Activated naive CD4-positive, alpha-beta T cell treated with anti-CD3 and anti-CD28 coated beads, Interleukin-2, amount 50 U/mL, for 24 hours (primary cell): Measurements from ENCODE around the gene PRRG4.
"Not testable (repeated sequence)": the region's sequence is repeated elsewhere in the genome, so short reads cannot be mapped to it uniquely, and the experiment has no call there.

Experiments
- H3K27ac Mint-ChIP-seq: one replicate; pipeline ENCODE4 v1.8.0; 2021; ENCODE audit warnings: mild to moderate bottlenecking, mixed read lengths
- H3K27me3 Mint-ChIP-seq: one replicate; pipeline ENCODE4 v1.8.0; 2021; ENCODE audit warnings: mixed read lengths
- H3K36me3 Mint-ChIP-seq: one replicate; pipeline ENCODE4 v1.8.0; 2021; ENCODE audit warnings: mixed read lengths
- H3K4me1 Mint-ChIP-seq: one replicate; pipeline ENCODE4 v1.8.0; 2021; ENCODE audit warnings: mixed read lengths
- H3K4me3 Mint-ChIP-seq: one replicate; pipeline ENCODE4 v1.8.0; 2021; ENCODE audit warnings: mild to moderate bottlenecking, mixed read lengths
- H3K9me3 Mint-ChIP-seq: one replicate; pipeline ENCODE4 v1.8.0; 2021; ENCODE audit warnings: mixed read lengths

Gene PRRG4

GRCh38 chr11:32829680-32830412, at the start of gene PRRG4:
Gene PRRG4, plus strand, starts transcription at chr11:32829927. Its CDS starts 603 bp downstream, at chr11:32830530.
- H3K4me1 Mint-ChIP-seq: peaks cover 11% of the 10 kb centered on the region
- peak within 1 kb of the TSS; percentile 88 for H3K4me3 Mint-ChIP-seq
- peak within 1 kb of the TSS; percentile 70 for H3K27ac Mint-ChIP-seq
- no peaks in the 10 kb centered on the region for H3K36me3 Mint-ChIP-seq
- H3K27me3 Mint-ChIP-seq: peaks cover 24% of the 10 kb centered on the region
- H3K9me3 Mint-ChIP-seq: no peaks in the 10 kb centered on the region

GRCh38 chr11:32780839-32781238, 48.9 kb upstream of the PRRG4 start:
- H3K36me3 Mint-ChIP-seq, H3K4me1 Mint-ChIP-seq, H3K9me3 Mint-ChIP-seq, H3K4me3 Mint-ChIP-seq, H3K27ac Mint-ChIP-seq, H3K27me3 Mint-ChIP-seq: not testable (repeated sequence)

- Mint-ChIP-seq H3K4me1 (no peaks in the 10 kb centered on the region), H3K9me3 (no peaks in the 10 kb centered on the region), H3K27me3 (no peaks in the 10 kb centered on the region), H3K36me3 (no peaks in the 10 kb centered on the region), H3K4me3 (no peak overlapping the region), H3K27ac (no peak overlapping the region)
Measured at GRCh38 chr11:32781721-32782120, 48.0 kb upstream of the PRRG4 start.

GRCh38 chr11:32785262-32785661, 44.5 kb upstream of the PRRG4 start:
- Mint-ChIP-seq H3K36me3 (no peaks in the 10 kb centered on the region), H3K27me3 (peaks cover 4% of the 10 kb centered on the region), H3K4me3 (no peak overlapping the region), H3K27ac (no peak overlapping the region), H3K9me3 (no peaks in the 10 kb centered on the region), H3K4me1 (no peaks in the 10 kb centered on the region)

- H3K27ac Mint-ChIP-seq: no peak overlapping the region
- H3K36me3 Mint-ChIP-seq: no peaks in the 10 kb centered on the region
- peaks cover 4% of the 10 kb centered on the region for H3K27me3 Mint-ChIP-seq
- no peak overlapping the region for H3K4me3 Mint-ChIP-seq
- no peaks in the 10 kb centered on the region for H3K9me3 Mint-ChIP-seq
- no peaks in the 10 kb centered on the region for H3K4me1 Mint-ChIP-seq
Measured at GRCh38 chr11:32786811-32787210, 42.9 kb upstream of the PRRG4 start.

- Mint-ChIP-seq H3K27me3 (peaks cover 4% of the 10 kb centered on the region), H3K4me1 (peaks cover 8% of the 10 kb centered on the region), H3K9me3 (no peaks in the 10 kb centered on the region), H3K36me3 (no peaks in the 10 kb centered on the region), H3K27ac (no peak overlapping the region), H3K4me3 (no peak overlapping the region)
Measured at GRCh38 chr11:32790916-32791315, 38.8 kb upstream of the PRRG4 start.

GRCh38 chr11:32792111-32792947, 37.4 kb upstream of the PRRG4 start:
- Mint-ChIP-seq H3K27ac (no peak overlapping the region), H3K36me3 (no peaks in the 10 kb centered on the region), H3K9me3 (no peaks in the 10 kb centered on the region), H3K4me3 (no peak overlapping the region), H3K27me3 (peaks cover 4% of the 10 kb centered on the region), H3K4me1 (peaks cover 8% of the 10 kb centered on the region)

GRCh38 chr11:32792948-32793475, 36.7 kb upstream of the PRRG4 start:
- Mint-ChIP-seq H3K4me1 (peaks cover 8% of the 10 kb centered on the region), H3K9me3 (no peaks in the 10 kb centered on the region), H3K27me3 (peaks cover 2% of the 10 kb centered on the region), H3K27ac (no peak overlapping the region), H3K36me3 (no peaks in the 10 kb centered on the region), H3K4me3 (peak overlapping the region; percentile 64)

- Mint-ChIP-seq H3K4me3 (no peak within 1 kb of the TSS), H3K27me3 (no peaks in the 10 kb centered on the region), H3K4me1 (peaks cover 8% of the 10 kb centered on the region), H3K27ac (no peak within 1 kb of the TSS), H3K9me3 (no peaks in the 10 kb centered on the region), H3K36me3 (no peaks in the 10 kb centered on the region)
Measured at GRCh38 chr11:32794439-32794838, 35.3 kb upstream of the PRRG4 start, which contains the start of gene CCDC73. Gene CCDC73, minus strand, starts transcription at chr11:32794662. Its CDS starts 34,419 bp downstream, at chr11:32760243.

- Mint-ChIP-seq H3K36me3 (no peaks in the 10 kb centered on the region), H3K27ac (no peak overlapping the region), H3K27me3 (no peaks in the 10 kb centered on the region), H3K4me1 (peaks cover 8% of the 10 kb centered on the region), H3K4me3 (no peak overlapping the region), H3K9me3 (no peaks in the 10 kb centered on the region)
Measured at GRCh38 chr11:32796425-32796824, 33.3 kb upstream of the PRRG4 start.

GRCh38 chr11:32809313-32809712, 20.4 kb upstream of the PRRG4 start:
- Mint-ChIP-seq H3K4me3 (no peak overlapping the region), H3K27me3 (peaks cover 1% of the 10 kb centered on the region), H3K36me3 (no peaks in the 10 kb centered on the region), H3K9me3 (no peaks in the 10 kb centered on the region), H3K27ac (no peak overlapping the region), H3K4me1 (no peaks in the 10 kb centered on the region)

GRCh38 chr11:32817181-32817851, 12.4 kb upstream of the PRRG4 start:
- no peaks in the 10 kb centered on the region for H3K9me3 Mint-ChIP-seq
- no peak overlapping the region for H3K4me3 Mint-ChIP-seq
- H3K36me3 Mint-ChIP-seq: no peaks in the 10 kb centered on the region
- no peaks in the 10 kb centered on the region for H3K27me3 Mint-ChIP-seq
- H3K27ac Mint-ChIP-seq: peak overlapping the region; percentile 0
- H3K4me1 Mint-ChIP-seq: peaks cover 18% of the 10 kb centered on the region

GRCh38 chr11:32817852-32818183, 11.9 kb upstream of the PRRG4 start:
- Mint-ChIP-seq H3K9me3 (no peaks in the 10 kb centered on the region), H3K27me3 (peaks cover 2% of the 10 kb centered on the region), H3K36me3 (no peaks in the 10 kb centered on the region), H3K27ac (no peak overlapping the region), H3K4me1 (peaks cover 21% of the 10 kb centered on the region), H3K4me3 (no peak overlapping the region)

GRCh38 chr11:32819187-32819586, 10.5 kb upstream of the PRRG4 start:
- Mint-ChIP-seq H3K36me3 (no peaks in the 10 kb centered on the region), H3K4me1 (peaks cover 21% of the 10 kb centered on the region), H3K27me3 (peaks cover 2% of the 10 kb centered on the region), H3K27ac (no peak overlapping the region), H3K9me3 (no peaks in the 10 kb centered on the region), H3K4me3 (no peak overlapping the region)

- H3K4me3 Mint-ChIP-seq: no peak overlapping the region
- H3K27ac Mint-ChIP-seq: no peak overlapping the region
- H3K27me3 Mint-ChIP-seq: peaks cover 2% of the 10 kb centered on the region
- peaks cover 17% of the 10 kb centered on the region for H3K4me1 Mint-ChIP-seq
- no peaks in the 10 kb centered on the region for H3K36me3 Mint-ChIP-seq
- no peaks in the 10 kb centered on the region for H3K9me3 Mint-ChIP-seq
Measured at GRCh38 chr11:32820497-32820896, 9.2 kb upstream of the PRRG4 start.
